Esophagus squamous epithelium (tissue), 5 donors: Measurements from ENCODE around the gene CCNL1. TPM values are rescaled to one million over a fixed set of nuclear protein-coding genes. Genes with fewer than 3 reads are reported as not detected.

ENCODE experiments used
- DNase-seq: peaks from one replicate; lab custom pipeline; 2025; lab: John Stamatoyannopoulos, UW
- H3K27ac ChIP-seq, 4 donors: fragments of 200-600 bp; sonication (generic); one replicate each; pipeline ENCODE4 v1.5.1; 2016 to 2019; ENCODE audit warnings: mild to moderate bottlenecking in 1 of 4
- H3K27me3 ChIP-seq, 4 donors: fragments of 200-600 bp; sonication (generic); 1 replicate in 3 of 4; 2 replicates in 1 of 4; pipeline versions ENCODE4 v1.5.1 to v1.6.0; 2017 to 2021; ENCODE audit warnings: antibody characterized with exemption in 1 of 4
- H3K36me3 ChIP-seq, 3 donors: fragments of 200-600 bp; sonication (generic); one replicate each; pipeline ENCODE4 v1.5.1; 2016 to 2019
- H3K4me1 ChIP-seq, 3 donors: fragments of 200-600 bp; sonication (generic); one replicate each; pipeline ENCODE4 v1.5.1; 2017 to 2019
- H3K4me3 ChIP-seq, 4 donors: fragments of 200-600 bp; sonication (generic); 1 replicate in 3 of 4; 2 replicates in 1 of 4; pipeline ENCODE4 v1.5.1; 2016 to 2019; ENCODE audit warnings: mild to moderate bottlenecking in 2 of 4, moderate library complexity in 1 of 4
- H3K9me3 ChIP-seq, 3 donors: fragments of 200-600 bp; sonication (generic); one replicate each; pipeline ENCODE4 v1.5.1; 2016 to 2019
- POLR2A ChIP-seq, 4 donors: fragments of 450-650 bp; IDR thresholded peaks; one replicate each; pipeline ENCODE4 v1.6.1; 2017; ENCODE audit warnings: antibody characterized with exemption in 4 of 4, mild to moderate bottlenecking in 4 of 4, moderate library complexity in 3 of 4
- WGBS, 2 donors: methylation state at CpG; one replicate each; pipeline ENCODE4 v1.1.5; 2018; 5-methylcytosine and 5-hydroxymethylcytosine counted together
- intact Hi-C: fragments of 100-400 bp; cut with DNase I; formaldehyde crosslinking; loops from one replicate; pipeline ENCODE4 v1.15.0; 2022
- total RNA-seq, 4 donors: library from RNA; depleted of rRNA; stranded (reverse); fragments of >200 nt; gene quantifications; one replicate each; pipeline ENCODE4 v1.1.0, GENCODE V29; 2016
- TF ChIP-seq, protein P1 (sequence below), 6 experiments: fragments of 450-650 bp in 4 of 6; fragments of 200-600 bp in 2 of 6; sonication (generic) in 2 of 6; IDR thresholded peaks; one replicate each; pipeline ENCODE4 v1.5.1; 2016 to 2019; ENCODE audit warnings: antibody characterized with exemption in 6 of 6, mild to moderate bottlenecking in 4 of 6, moderate library complexity in 4 of 6
- donor health status: DM: yes; HTN: yes; CAD: no.

Gene CCNL1
- total RNA-seq, 4 donors from 2014 or later: 51.0 to 185 (median 121) TPM

GRCh38 chr3:157147099-157147803, 12.7 kb downstream of the CCNL1 start:
- Histone ChIP-seq H3K4me3 (no peak overlapping the region), H3K4me1 (no peaks in the 10 kb centered on the region), H3K27me3 (no peaks in the 10 kb centered on the region), H3K9me3 (no peaks in the 10 kb centered on the region), H3K27ac (no peak overlapping the region), H3K36me3 (peaks cover 0 to 100% (median 35%) of the 10 kb centered on the region in 3 donors)
- intact Hi-C loops: no loop called here
- WGBS, 2 donors: 94 to 96% methylated on average over 5 of the region's 5 CpGs
- DNase-seq: no peak
- TF ChIP-seq, protein P1, sequence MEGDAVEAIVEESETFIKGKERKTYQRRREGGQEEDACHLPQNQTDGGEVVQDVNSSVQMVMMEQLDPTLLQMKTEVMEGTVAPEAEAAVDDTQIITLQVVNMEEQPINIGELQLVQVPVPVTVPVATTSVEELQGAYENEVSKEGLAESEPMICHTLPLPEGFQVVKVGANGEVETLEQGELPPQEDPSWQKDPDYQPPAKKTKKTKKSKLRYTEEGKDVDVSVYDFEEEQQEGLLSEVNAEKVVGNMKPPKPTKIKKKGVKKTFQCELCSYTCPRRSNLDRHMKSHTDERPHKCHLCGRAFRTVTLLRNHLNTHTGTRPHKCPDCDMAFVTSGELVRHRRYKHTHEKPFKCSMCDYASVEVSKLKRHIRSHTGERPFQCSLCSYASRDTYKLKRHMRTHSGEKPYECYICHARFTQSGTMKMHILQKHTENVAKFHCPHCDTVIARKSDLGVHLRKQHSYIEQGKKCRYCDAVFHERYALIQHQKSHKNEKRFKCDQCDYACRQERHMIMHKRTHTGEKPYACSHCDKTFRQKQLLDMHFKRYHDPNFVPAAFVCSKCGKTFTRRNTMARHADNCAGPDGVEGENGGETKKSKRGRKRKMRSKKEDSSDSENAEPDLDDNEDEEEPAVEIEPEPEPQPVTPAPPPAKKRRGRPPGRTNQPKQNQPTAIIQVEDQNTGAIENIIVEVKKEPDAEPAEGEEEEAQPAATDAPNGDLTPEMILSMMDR (IDR thresholded peaks at IDR 0.05): no peak
- no peak for TF ChIP-seq POLR2A (IDR thresholded peaks at IDR 0.05)

GRCh38 chr3:157145606-157146322, 14.2 kb downstream of the CCNL1 start:
- 75 to 83% methylated on average over 2 of the region's 2 CpGs for WGBS, 2 donors
- Histone ChIP-seq H3K36me3 (peaks cover 0 to 100% (median 32%) of the 10 kb centered on the region in 3 donors), H3K27me3 (no peaks in the 10 kb centered on the region), H3K4me3 (no peak overlapping the region), H3K9me3 (no peaks in the 10 kb centered on the region), H3K4me1 (no peaks in the 10 kb centered on the region), H3K27ac (no peak overlapping the region)
- intact Hi-C loops: no loop called here
- no peak for TF ChIP-seq POLR2A (IDR thresholded peaks at IDR 0.05)
- TF ChIP-seq, protein P1 (IDR thresholded peaks at IDR 0.05): no peak
- no peak for DNase-seq

GRCh38 chr3:157142315-157142714, 17.6 kb downstream of the CCNL1 start:
- intact Hi-C loops: no loop called here
- no peaks in the 10 kb centered on the region for H3K27me3 ChIP-seq
- no peaks in the 10 kb centered on the region for H3K9me3 ChIP-seq
- no peak overlapping the region for H3K4me3 ChIP-seq
- 69 to 80% methylated on average over 5 of the region's 5 CpGs for WGBS, 2 donors
- TF ChIP-seq POLR2A (IDR thresholded peaks at IDR 0.05): no peak
- TF ChIP-seq, protein P1 (IDR thresholded peaks at IDR 0.05): no peak
- H3K4me1 ChIP-seq: peaks cover 0 to 6% (median under 1%) of the 10 kb centered on the region in 3 donors
- H3K27ac ChIP-seq: no peak overlapping the region
- peaks cover 0 to 73% (median 4%) of the 10 kb centered on the region in 3 donors for H3K36me3 ChIP-seq
- DNase-seq: no peak

DNA sequence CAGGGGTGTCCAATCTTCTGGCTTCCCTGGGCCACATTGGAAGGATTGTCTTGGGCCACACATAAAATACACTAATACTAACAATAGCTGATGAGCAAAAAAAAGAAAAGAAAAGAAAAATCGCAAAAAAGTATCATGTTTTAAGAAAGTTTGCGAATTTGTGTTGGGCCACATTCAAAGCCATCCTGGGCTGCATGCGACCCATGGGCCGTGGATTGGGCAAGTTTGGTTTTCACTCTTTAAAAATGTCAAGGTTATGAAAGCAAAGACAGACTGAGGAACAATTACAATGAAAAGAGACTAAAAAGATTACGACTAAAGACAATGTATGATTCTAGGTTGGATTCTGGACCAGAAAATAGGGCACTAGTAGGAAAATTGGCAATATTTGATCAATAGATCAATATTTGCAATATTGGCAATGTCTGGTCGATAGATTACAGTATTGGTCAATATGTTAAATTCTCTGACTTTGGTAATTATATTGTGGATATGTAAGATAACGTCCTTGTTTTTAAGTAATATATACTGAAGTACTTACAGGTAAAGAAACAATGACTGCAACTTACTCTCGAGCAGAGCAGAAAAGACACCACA, 19.9 kb downstream of the CCNL1 start:
- Histone ChIP-seq H3K36me3 (peaks cover 0 to 50% (median 0%) of the 10 kb centered on the region in 3 donors), H3K27me3 (peaks cover 0 to 11% (median 0%) of the 10 kb centered on the region in 4 donors), H3K4me1 (peaks cover 9 to 29% (median 16%) of the 10 kb centered on the region in 3 donors), H3K9me3 (no peaks in the 10 kb centered on the region), H3K27ac (no peak overlapping the region), H3K4me3 (no peak overlapping the region)
- no peak for DNase-seq
- TF ChIP-seq, protein P1 (IDR thresholded peaks at IDR 0.05): no peak
- no peak for TF ChIP-seq POLR2A (IDR thresholded peaks at IDR 0.05)
- 84 to 85% methylated on average over 8 of the region's 8 CpGs for WGBS, 2 donors
- intact Hi-C loops: loop anchor here (2.0 to 5.0 kb wide), 2 partner anchors 58 to 467 kb away; no protein-coding TSS in a partner anchor
